ENCODE results near the gene FHIP2A. TPM values are rescaled to one million over a fixed set of nuclear protein-coding genes. Genes with fewer than 3 reads are reported as not detected.

The FHIP2A gene
- total RNA-seq, 4 donors from 2014 or later = 22.2 to 35.7 (median 30.1) TPM

GRCh38 chr10:114851336-114851735 is 29.8 kb downstream of the FHIP2A start:
- in situ Hi-C loops (cut with MboI; ENCODE audit: low sequenced_read_pairs in 4 of 4) = no loop called here
- H3K4me3 ChIP-seq = no peak overlapping the region

GRCh38 chr10:114852197-114852596 is 30.6 kb downstream of the FHIP2A start:
- H3K9me3 ChIP-seq = no peaks in the 10 kb centered on the region
- H3K4me3 ChIP-seq = no peak overlapping the region
- intact Hi-C loops (cut with DNase I; ENCODE audit: low total_unique reads) = no loop called here
- ATAC-seq = no peak
- no peaks in the 10 kb centered on the region for H3K27me3 ChIP-seq
- no peak for DNase-seq
- no peak overlapping the region for H3K27ac ChIP-seq
- peaks cover 7 to 97% of the 10 kb centered on the region in 2 donors for H3K36me3 ChIP-seq
- in situ Hi-C loops (cut with MboI; ENCODE audit: low sequenced_read_pairs in 4 of 4) = no loop called here
- no peaks in the 10 kb centered on the region for H3K4me1 ChIP-seq
- TF ChIP-seq, protein P1, sequence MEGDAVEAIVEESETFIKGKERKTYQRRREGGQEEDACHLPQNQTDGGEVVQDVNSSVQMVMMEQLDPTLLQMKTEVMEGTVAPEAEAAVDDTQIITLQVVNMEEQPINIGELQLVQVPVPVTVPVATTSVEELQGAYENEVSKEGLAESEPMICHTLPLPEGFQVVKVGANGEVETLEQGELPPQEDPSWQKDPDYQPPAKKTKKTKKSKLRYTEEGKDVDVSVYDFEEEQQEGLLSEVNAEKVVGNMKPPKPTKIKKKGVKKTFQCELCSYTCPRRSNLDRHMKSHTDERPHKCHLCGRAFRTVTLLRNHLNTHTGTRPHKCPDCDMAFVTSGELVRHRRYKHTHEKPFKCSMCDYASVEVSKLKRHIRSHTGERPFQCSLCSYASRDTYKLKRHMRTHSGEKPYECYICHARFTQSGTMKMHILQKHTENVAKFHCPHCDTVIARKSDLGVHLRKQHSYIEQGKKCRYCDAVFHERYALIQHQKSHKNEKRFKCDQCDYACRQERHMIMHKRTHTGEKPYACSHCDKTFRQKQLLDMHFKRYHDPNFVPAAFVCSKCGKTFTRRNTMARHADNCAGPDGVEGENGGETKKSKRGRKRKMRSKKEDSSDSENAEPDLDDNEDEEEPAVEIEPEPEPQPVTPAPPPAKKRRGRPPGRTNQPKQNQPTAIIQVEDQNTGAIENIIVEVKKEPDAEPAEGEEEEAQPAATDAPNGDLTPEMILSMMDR (IDR thresholded peaks at IDR 0.05 in 4 of 5, conservative IDR thresholded peaks at IDR 0.05 in 1 of 5) = no peak
- TF ChIP-seq POLR2A (IDR thresholded peaks at IDR 0.05) = no peak

More at GRCh38 chr10:114851336-114851735, 29.8 kb downstream of the FHIP2A start:
- no peaks in the 10 kb centered on the region for H3K9me3 ChIP-seq
- H3K4me1 ChIP-seq = no peaks in the 10 kb centered on the region
- no peak for DNase-seq
- H3K27ac ChIP-seq = no peak overlapping the region
- intact Hi-C loops (cut with DNase I; ENCODE audit: low total_unique reads) = no loop called here
- H3K36me3 ChIP-seq = peaks cover 7 to 97% of the 10 kb centered on the region in 2 donors
- no peaks in the 10 kb centered on the region for H3K27me3 ChIP-seq
- no peak for ATAC-seq
- no peak for TF ChIP-seq POLR2A (IDR thresholded peaks at IDR 0.05)
- TF ChIP-seq, protein P1 (IDR thresholded peaks at IDR 0.05 in 4 of 5, conservative IDR thresholded peaks at IDR 0.05 in 1 of 5) = no peak

DNA sequence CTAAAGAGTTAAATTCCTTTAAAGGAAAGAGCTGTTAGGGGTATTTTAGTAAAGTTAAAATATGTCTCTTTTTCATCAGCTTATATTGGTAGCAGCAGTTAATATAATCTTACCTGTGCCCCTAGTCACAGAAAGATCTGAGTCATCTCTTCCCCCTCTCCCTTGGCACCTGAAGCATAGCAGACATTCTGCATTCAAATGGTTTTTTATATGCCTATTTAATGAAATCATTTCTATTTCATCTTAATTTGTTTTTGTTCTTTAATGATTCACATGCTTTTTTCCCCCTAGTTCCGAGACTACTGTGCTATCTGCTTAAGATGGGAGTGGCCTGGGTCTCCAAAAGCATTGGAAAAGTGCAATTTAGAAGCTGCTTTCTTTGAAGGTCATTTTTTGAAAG is 33.3 kb downstream of the FHIP2A start:
- in situ Hi-C loops (cut with MboI; ENCODE audit: low sequenced_read_pairs in 4 of 4) = no loop called here

GRCh38 chr10:114855776-114856543 is 34.4 kb downstream of the FHIP2A start:
- H3K9me3 ChIP-seq = no peaks in the 10 kb centered on the region
- peaks cover 5 to 94% of the 10 kb centered on the region in 2 donors for H3K36me3 ChIP-seq
- H3K4me3 ChIP-seq = no peak overlapping the region
- DNase-seq = no peak
- no peak for ATAC-seq
- in situ Hi-C loops (cut with MboI; ENCODE audit: low sequenced_read_pairs in 4 of 4) (no loop called here), intact Hi-C loops (cut with DNase I; ENCODE audit: low total_unique reads) (no loop called here)
- no peak overlapping the region for H3K27ac ChIP-seq
- TF ChIP-seq POLR2A (IDR thresholded peaks at IDR 0.05) = no peak
- TF ChIP-seq, protein P1 (IDR thresholded peaks at IDR 0.05 in 4 of 5, conservative IDR thresholded peaks at IDR 0.05 in 1 of 5) = no peak
- no peaks in the 10 kb centered on the region for H3K27me3 ChIP-seq
- H3K4me1 ChIP-seq = no peaks in the 10 kb centered on the region

More for the DNA sequence above, 33.3 kb downstream of the FHIP2A start:
- ATAC-seq (no peak), DNase-seq (no peak)
- peaks cover 4 to 97% of the 10 kb centered on the region in 2 donors for H3K36me3 ChIP-seq
- no peak overlapping the region for H3K27ac ChIP-seq
- no peaks in the 10 kb centered on the region for H3K27me3 ChIP-seq
- no peaks in the 10 kb centered on the region for H3K4me1 ChIP-seq
- no peaks in the 10 kb centered on the region for H3K9me3 ChIP-seq
- H3K4me3 ChIP-seq = no peak overlapping the region
- intact Hi-C loops (cut with DNase I; ENCODE audit: low total_unique reads) = no loop called here
- TF ChIP-seq, protein P1 (IDR thresholded peaks at IDR 0.05 in 4 of 5, conservative IDR thresholded peaks at IDR 0.05 in 1 of 5) = no peak
- TF ChIP-seq POLR2A (IDR thresholded peaks at IDR 0.05) = no peak
